Measurements from ENCODE around the gene HMCN1. TPM values are rescaled to one million over a fixed set of nuclear protein-coding genes. Genes with fewer than 3 reads are reported as not detected.

The HMCN1 gene
- total and polyA plus RNA-seq, 4 donors: 3.2 to 149 (median 15.4) TPM

DNA sequence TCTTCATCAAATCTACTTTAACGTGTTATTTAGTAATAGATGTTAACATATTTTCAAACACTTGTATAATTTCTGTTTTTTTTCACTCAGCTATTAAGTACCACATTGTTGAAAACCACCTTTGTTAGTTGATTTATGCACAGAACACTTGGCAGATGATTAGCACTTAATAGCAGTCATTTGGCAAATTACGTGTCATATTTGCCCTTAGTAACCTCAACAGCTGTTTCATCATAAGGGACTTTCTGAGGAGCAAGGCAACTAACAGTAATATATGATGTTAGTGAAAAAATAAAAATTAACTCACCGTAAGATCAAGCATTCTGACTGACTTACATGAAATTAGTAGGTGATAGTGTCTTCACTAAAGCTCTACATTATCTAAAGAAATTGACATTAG is 186.4 kb downstream of the HMCN1 start:
- Histone ChIP-seq H3K9ac (ENCODE audit: insufficient read depth in 1 of 2, low read length in 2 of 2) (no peak overlapping the region), H3K4me1 (ENCODE audit: control insufficient read depth in 5 of 5, insufficient read depth in 5 of 5, low read length in 5 of 5) (no peaks in the 10 kb centered on the region), H3K9me3 (ENCODE audit: control insufficient read depth in 4 of 4, insufficient read depth in 3 of 4, low read length in 3 of 4) (no peaks in the 10 kb centered on the region), H3K27ac (ENCODE audit: low read depth in 1 of 2, low read length in 1 of 2) (no peak overlapping the region), H3K4me3 (no peak overlapping the region), H3K36me3 (ENCODE audit: control insufficient read depth in 4 of 4, insufficient read depth in 4 of 4, low read length in 4 of 4) (peaks cover 0 to 2% (median 0%) of the 10 kb centered on the region in 4 donors), H3K27me3 (ENCODE audit: control insufficient read depth in 3 of 3, insufficient read depth in 3 of 3, low read length in 2 of 3) (no peaks in the 10 kb centered on the region)
- no peak for DNase-seq
- TF ChIP-seq, protein P1, sequence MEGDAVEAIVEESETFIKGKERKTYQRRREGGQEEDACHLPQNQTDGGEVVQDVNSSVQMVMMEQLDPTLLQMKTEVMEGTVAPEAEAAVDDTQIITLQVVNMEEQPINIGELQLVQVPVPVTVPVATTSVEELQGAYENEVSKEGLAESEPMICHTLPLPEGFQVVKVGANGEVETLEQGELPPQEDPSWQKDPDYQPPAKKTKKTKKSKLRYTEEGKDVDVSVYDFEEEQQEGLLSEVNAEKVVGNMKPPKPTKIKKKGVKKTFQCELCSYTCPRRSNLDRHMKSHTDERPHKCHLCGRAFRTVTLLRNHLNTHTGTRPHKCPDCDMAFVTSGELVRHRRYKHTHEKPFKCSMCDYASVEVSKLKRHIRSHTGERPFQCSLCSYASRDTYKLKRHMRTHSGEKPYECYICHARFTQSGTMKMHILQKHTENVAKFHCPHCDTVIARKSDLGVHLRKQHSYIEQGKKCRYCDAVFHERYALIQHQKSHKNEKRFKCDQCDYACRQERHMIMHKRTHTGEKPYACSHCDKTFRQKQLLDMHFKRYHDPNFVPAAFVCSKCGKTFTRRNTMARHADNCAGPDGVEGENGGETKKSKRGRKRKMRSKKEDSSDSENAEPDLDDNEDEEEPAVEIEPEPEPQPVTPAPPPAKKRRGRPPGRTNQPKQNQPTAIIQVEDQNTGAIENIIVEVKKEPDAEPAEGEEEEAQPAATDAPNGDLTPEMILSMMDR (IDR thresholded peaks at IDR 0.05; ENCODE audit: control extremely low read depth, extremely low read depth): no peak
- peak; percentile 34 for ATAC-seq (ENCODE audit: insufficient read depth, low FRiP score)
- WGBS, 2 donors: 56 to 80% methylated on average over 3 of the region's 3 CpGs

DNA sequence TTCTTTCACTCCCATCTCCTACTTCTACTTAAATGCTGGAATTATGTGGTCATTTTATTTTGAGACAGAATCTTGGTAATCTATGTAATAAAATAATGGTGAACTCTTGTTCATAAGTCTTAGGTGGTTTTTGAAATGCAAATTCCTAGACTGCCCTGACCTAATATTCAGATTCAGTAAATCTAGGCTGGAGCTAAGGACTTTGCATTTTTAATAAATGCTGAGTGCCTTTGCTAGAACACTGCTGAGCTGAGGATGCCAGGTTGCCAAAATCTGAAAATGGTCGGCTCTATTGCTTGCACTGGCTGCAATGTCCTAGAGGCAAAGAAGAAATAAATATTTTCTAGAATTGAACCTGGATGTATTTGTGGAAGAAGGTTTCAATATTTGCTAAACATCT is 187.4 kb downstream of the HMCN1 start:
- TF ChIP-seq, protein P1 (IDR thresholded peaks at IDR 0.05; ENCODE audit: control extremely low read depth, extremely low read depth): no peak
- H3K27ac ChIP-seq (ENCODE audit: low read depth in 1 of 2, low read length in 1 of 2): no peak overlapping the region
- no peak for DNase-seq
- no peaks in the 10 kb centered on the region for H3K27me3 ChIP-seq (ENCODE audit: control insufficient read depth in 3 of 3, insufficient read depth in 3 of 3, low read length in 2 of 3)
- WGBS, 2 donors: 89 to 93% methylated on average over 1 of the region's 1 CpG
- peaks cover 0 to 2% (median 0%) of the 10 kb centered on the region in 4 donors for H3K36me3 ChIP-seq (ENCODE audit: control insufficient read depth in 4 of 4, insufficient read depth in 4 of 4, low read length in 4 of 4)
- H3K4me3 ChIP-seq: no peak overlapping the region
- H3K4me1 ChIP-seq (ENCODE audit: control insufficient read depth in 5 of 5, insufficient read depth in 5 of 5, low read length in 5 of 5): no peaks in the 10 kb centered on the region
- ATAC-seq (ENCODE audit: insufficient read depth, low FRiP score): no peak
- H3K9ac ChIP-seq (ENCODE audit: insufficient read depth in 1 of 2, low read length in 2 of 2): no peak overlapping the region
- no peaks in the 10 kb centered on the region for H3K9me3 ChIP-seq (ENCODE audit: control insufficient read depth in 4 of 4, insufficient read depth in 3 of 4, low read length in 3 of 4)

DNA sequence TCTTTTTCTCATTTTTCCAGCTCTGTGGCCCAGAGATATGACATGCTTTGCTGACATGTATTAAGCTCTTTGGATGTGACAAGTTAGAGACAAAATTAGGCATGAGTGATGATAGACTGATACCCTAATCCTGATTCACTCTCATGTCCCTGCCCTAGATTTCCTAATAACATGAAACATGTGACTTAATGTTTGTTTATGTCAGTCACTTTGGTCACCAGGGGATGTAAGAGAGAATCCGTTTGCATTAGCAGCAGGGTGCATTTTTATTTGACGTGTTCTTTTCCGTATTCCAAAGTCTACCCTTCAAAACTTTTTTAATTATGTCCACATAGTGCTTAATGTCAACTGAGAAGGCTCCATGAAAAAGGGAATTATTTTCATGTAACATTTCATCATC is 192.4 kb downstream of the HMCN1 start:
- Histone ChIP-seq H3K36me3 (ENCODE audit: control insufficient read depth in 4 of 4, insufficient read depth in 4 of 4, low read length in 4 of 4) (peaks cover 0 to 2% (median 0%) of the 10 kb centered on the region in 4 donors), H3K27ac (ENCODE audit: low read depth in 1 of 2, low read length in 1 of 2) (no peak overlapping the region), H3K4me1 (ENCODE audit: control insufficient read depth in 5 of 5, insufficient read depth in 5 of 5, low read length in 5 of 5) (peaks cover 0 to 2% (median 0%) of the 10 kb centered on the region in 5 donors), H3K27me3 (ENCODE audit: control insufficient read depth in 3 of 3, insufficient read depth in 3 of 3, low read length in 2 of 3) (no peaks in the 10 kb centered on the region), H3K4me3 (no peak overlapping the region), H3K9me3 (ENCODE audit: control insufficient read depth in 4 of 4, insufficient read depth in 3 of 4, low read length in 3 of 4) (no peaks in the 10 kb centered on the region), H3K9ac (ENCODE audit: insufficient read depth in 1 of 2, low read length in 2 of 2) (no peak overlapping the region)
- TF ChIP-seq, protein P1 (IDR thresholded peaks at IDR 0.05; ENCODE audit: control extremely low read depth, extremely low read depth): no peak
- DNase-seq (peak in 1 of 3 donors; percentile 13), ATAC-seq (ENCODE audit: insufficient read depth, low FRiP score) (no peak)
- 58 to 77% methylated on average over 3 of the region's 3 CpGs for WGBS, 2 donors

DNA sequence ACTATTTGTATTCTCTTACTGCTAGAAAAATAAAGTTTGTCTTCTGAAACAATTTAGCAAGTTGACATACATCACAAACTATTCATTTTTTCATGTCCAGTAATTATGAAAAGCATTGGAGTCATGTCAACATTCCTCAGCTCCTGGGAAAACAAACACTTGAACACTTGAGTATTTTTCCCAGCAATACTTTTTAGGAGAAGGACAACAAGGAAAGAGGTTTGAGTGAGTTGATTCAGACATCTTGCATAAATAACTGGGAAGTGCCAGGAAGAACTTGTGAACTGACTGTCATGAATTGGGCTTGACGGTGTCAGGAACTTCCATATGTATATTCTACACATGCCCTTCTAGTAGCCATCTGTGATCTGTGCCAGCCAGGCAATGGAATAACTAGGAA is 195.6 kb downstream of the HMCN1 start:
- Histone ChIP-seq H3K9me3 (ENCODE audit: control insufficient read depth in 4 of 4, insufficient read depth in 3 of 4, low read length in 3 of 4) (no peaks in the 10 kb centered on the region), H3K27ac (ENCODE audit: low read depth in 1 of 2, low read length in 1 of 2) (no peak overlapping the region), H3K27me3 (ENCODE audit: control insufficient read depth in 3 of 3, insufficient read depth in 3 of 3, low read length in 2 of 3) (no peaks in the 10 kb centered on the region), H3K9ac (ENCODE audit: insufficient read depth in 1 of 2, low read length in 2 of 2) (no peak overlapping the region), H3K4me3 (no peak overlapping the region), H3K36me3 (ENCODE audit: control insufficient read depth in 4 of 4, insufficient read depth in 4 of 4, low read length in 4 of 4) (peaks cover 0 to 2% (median under 1%) of the 10 kb centered on the region in 4 donors), H3K4me1 (ENCODE audit: control insufficient read depth in 5 of 5, insufficient read depth in 5 of 5, low read length in 5 of 5) (peaks cover 0 to 2% (median 0%) of the 10 kb centered on the region in 5 donors)
- ATAC-seq (ENCODE audit: insufficient read depth, low FRiP score) (peak; percentile 51), DNase-seq (peak in 1 of 3 donors; percentile 9)
- 65 to 82% methylated on average over 1 of the region's 1 CpG for WGBS, 2 donors
- TF ChIP-seq, protein P1 (IDR thresholded peaks at IDR 0.05; ENCODE audit: control extremely low read depth, extremely low read depth): no peak

All from lung (tissue), 12 donors.